MM.1S (cell line): Measurements from ENCODE around the gene HTR1A.

ENCODE experiments used
- DNase-seq: peaks from one replicate; pipeline ENCODE4 v3.0.0-alpha.2; 2015
- H2AFZ ChIP-seq: fragments of 300-600 bp; sonication (generic); 2 replicates; pipeline ENCODE4 v1.6.0; 2016; ENCODE audit warnings: antibody characterized with exemption, low read length
- H3F3A ChIP-seq: fragments of 300-600 bp; sonication (generic); 2 replicates; pipeline ENCODE4 v1.6.1; 2016; ENCODE audit warnings: mild to moderate bottlenecking, antibody characterized with exemption, low read length, moderate library complexity, mixed read lengths; ENCODE audit not compliant: insufficient read depth
- H3K27ac ChIP-seq: fragments of 300-600 bp; sonication (generic); 2 replicates; pipeline ENCODE4 v1.5.1; 2016; ENCODE audit warnings: mild to moderate bottlenecking, low read length
- H3K27me3 ChIP-seq: fragments of 300-600 bp; sonication (generic); replicated peaks from 2 replicates; pipeline ENCODE4 v1.6.0; 2016; ENCODE audit warnings: low read length; ENCODE audit not compliant: insufficient read depth
- H3K36me3 ChIP-seq: fragments of 300-600 bp; sonication (generic); replicated peaks from 2 replicates; pipeline ENCODE4 v1.6.1; 2016; ENCODE audit warnings: mild to moderate bottlenecking, low read length, mixed read lengths; ENCODE audit not compliant: insufficient read depth
- H3K4me1 ChIP-seq: fragments of 300-600 bp; sonication (generic); 2 replicates; pipeline ENCODE4 v1.6.1; 2016; ENCODE audit warnings: low read length, mixed read lengths
- H3K4me2 ChIP-seq: fragments of 300-600 bp; sonication (generic); 2 replicates; pipeline ENCODE4 v1.6.0; 2016; ENCODE audit warnings: low read depth, low read length
- H3K4me3 ChIP-seq: fragments of 300-600 bp; sonication (generic); 2 replicates; pipeline ENCODE4 v1.5.1; 2016; ENCODE audit warnings: low read length, mixed read lengths
- H3K79me2 ChIP-seq: fragments of 300-600 bp; sonication (generic); 2 replicates; pipeline ENCODE4 v1.6.1; 2016; ENCODE audit warnings: mixed run types, low read length, mixed read lengths
- H3K9ac ChIP-seq: fragments of 300-600 bp; sonication (generic); 2 replicates; pipeline ENCODE4 v1.6.1; 2016; ENCODE audit warnings: low read length, mixed read lengths
- H3K9me2 ChIP-seq: fragments of 300-600 bp; sonication (generic); replicated peaks from 2 replicates; pipeline ENCODE4 v1.6.1; 2016; ENCODE audit warnings: mild to moderate bottlenecking, low read length, mixed read lengths; ENCODE audit not compliant: insufficient read depth
- H3K9me3 ChIP-seq: fragments of 300-600 bp; sonication (generic); replicated peaks from 2 replicates; pipeline ENCODE4 v1.6.1; 2016; ENCODE audit warnings: mild to moderate bottlenecking, low read length, mixed read lengths; ENCODE audit not compliant: insufficient read depth
- H4K20me1 ChIP-seq: fragments of 300-600 bp; sonication (generic); 2 replicates; pipeline ENCODE4 v1.6.1; 2016; ENCODE audit warnings: mild to moderate bottlenecking, low read length, moderate library complexity, mixed read lengths; ENCODE audit not compliant: insufficient read depth
- CTCF ChIP-seq: fragments of 300-600 bp; sonication (generic); IDR thresholded peaks from 2 replicates; pipeline ENCODE4 v1.5.1; 2016; ENCODE audit warnings: antibody characterized with exemption, low read length, mixed read lengths
- EZH2 ChIP-seq: fragments of 300-600 bp; sonication (generic); optimal IDR thresholded peaks from 2 replicates; pipeline ENCODE3; 2017; ENCODE audit warnings: low read depth, mild to moderate bottlenecking, antibody characterized with exemption, low read length, mixed read lengths
- EZH2phosphoT487 ChIP-seq: fragments of 300-600 bp; sonication (generic); IDR thresholded peaks from 2 replicates; pipeline ENCODE4 v1.6.1; 2018; ENCODE audit warnings: antibody characterized with exemption, low read length

The HTR1A gene

GRCh38 chr5:63953217-63953616 lies 9.0 kb downstream of the HTR1A start:
- Histone ChIP-seq H3K36me3 (no peaks in the 10 kb centered on the region), H3K4me1 (no peaks in the 10 kb centered on the region), H3K79me2 (no peaks in the 10 kb centered on the region), H3K27me3 (no peaks in the 10 kb centered on the region), H3K9me3 (no peaks in the 10 kb centered on the region), H3K4me2 (no peak overlapping the region), H3K27ac (no peak overlapping the region), H2AFZ (no peak overlapping the region), H3K9ac (no peak overlapping the region), H4K20me1 (no peaks in the 10 kb centered on the region), H3K9me2 (no peaks in the 10 kb centered on the region), H3F3A (no peaks in the 10 kb centered on the region), H3K4me3 (no peak overlapping the region)
- TF ChIP-seq EZH2phosphoT487, result no peak
- no peak for TF ChIP-seq EZH2
- TF ChIP-seq CTCF, result no peak
- no peak for DNase-seq

- Histone ChIP-seq H3K27me3 (no peaks in the 10 kb centered on the region), H3K4me2 (no peak overlapping the region), H3K4me1 (no peaks in the 10 kb centered on the region), H3K27ac (no peak overlapping the region), H3K9me3 (no peaks in the 10 kb centered on the region), H3K9ac (no peak overlapping the region), H3K4me3 (no peak overlapping the region), H2AFZ (no peak overlapping the region), H3K36me3 (no peaks in the 10 kb centered on the region), H3K79me2 (no peaks in the 10 kb centered on the region), H4K20me1 (no peaks in the 10 kb centered on the region), H3F3A (no peaks in the 10 kb centered on the region), H3K9me2 (no peaks in the 10 kb centered on the region)
- TF ChIP-seq EZH2 (no peak), EZH2phosphoT487 (no peak), CTCF (no peak)
- no peak for DNase-seq
Observed at GRCh38 chr5:63935103-63935502, 27.1 kb downstream of the HTR1A start.

GRCh38 chr5:63931836-63932235 lies 30.4 kb downstream of the HTR1A start:
- no peaks in the 10 kb centered on the region for H4K20me1 ChIP-seq
- no peak overlapping the region for H3K27ac ChIP-seq
- no peaks in the 10 kb centered on the region for H3K4me1 ChIP-seq
- no peak overlapping the region for H3K9ac ChIP-seq
- no peaks in the 10 kb centered on the region for H3K9me2 ChIP-seq
- H3K4me3 ChIP-seq, result no peak overlapping the region
- no peaks in the 10 kb centered on the region for H3K36me3 ChIP-seq
- H3K27me3 ChIP-seq, result no peaks in the 10 kb centered on the region
- TF ChIP-seq EZH2phosphoT487 (no peak), CTCF (no peak), EZH2 (no peak)
- DNase-seq, result no peak
- no peak overlapping the region for H2AFZ ChIP-seq
- H3F3A ChIP-seq, result no peaks in the 10 kb centered on the region
- no peaks in the 10 kb centered on the region for H3K79me2 ChIP-seq
- H3K9me3 ChIP-seq, result no peaks in the 10 kb centered on the region
- no peak overlapping the region for H3K4me2 ChIP-seq
